ENCODE measurements around the gene PDIA3.
"Not testable (repeated sequence)": the region's sequence is repeated elsewhere in the genome, so short reads cannot be mapped to it uniquely, and the experiment has no call there.

GRCh38 chr15:43746245-43746902 is at the start of gene PDIA3:
- TF ChIP-seq, protein P1, sequence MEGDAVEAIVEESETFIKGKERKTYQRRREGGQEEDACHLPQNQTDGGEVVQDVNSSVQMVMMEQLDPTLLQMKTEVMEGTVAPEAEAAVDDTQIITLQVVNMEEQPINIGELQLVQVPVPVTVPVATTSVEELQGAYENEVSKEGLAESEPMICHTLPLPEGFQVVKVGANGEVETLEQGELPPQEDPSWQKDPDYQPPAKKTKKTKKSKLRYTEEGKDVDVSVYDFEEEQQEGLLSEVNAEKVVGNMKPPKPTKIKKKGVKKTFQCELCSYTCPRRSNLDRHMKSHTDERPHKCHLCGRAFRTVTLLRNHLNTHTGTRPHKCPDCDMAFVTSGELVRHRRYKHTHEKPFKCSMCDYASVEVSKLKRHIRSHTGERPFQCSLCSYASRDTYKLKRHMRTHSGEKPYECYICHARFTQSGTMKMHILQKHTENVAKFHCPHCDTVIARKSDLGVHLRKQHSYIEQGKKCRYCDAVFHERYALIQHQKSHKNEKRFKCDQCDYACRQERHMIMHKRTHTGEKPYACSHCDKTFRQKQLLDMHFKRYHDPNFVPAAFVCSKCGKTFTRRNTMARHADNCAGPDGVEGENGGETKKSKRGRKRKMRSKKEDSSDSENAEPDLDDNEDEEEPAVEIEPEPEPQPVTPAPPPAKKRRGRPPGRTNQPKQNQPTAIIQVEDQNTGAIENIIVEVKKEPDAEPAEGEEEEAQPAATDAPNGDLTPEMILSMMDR (conservative IDR thresholded peaks at IDR 0.05) = not testable (repeated sequence)
- TF ChIP-seq EZH2 (IDR thresholded peaks at IDR 0.05; ENCODE audit: low read depth) = not testable (repeated sequence)

Measured in PC-9 (cell line).